ENCODE measurements around the gene C9orf50.

- TF ChIP-seq RCOR1 (IDR thresholded peaks at IDR 0.05; ENCODE audit: low read depth, low read length) = no peak
- no peak for TF ChIP-seq JUNB (IDR thresholded peaks at IDR 0.05)
- TF ChIP-seq CTCF (IDR thresholded peaks at IDR 0.05) = no peak
- no peak for TF ChIP-seq SREBF2 (IDR thresholded peaks at IDR 0.05)
- TF ChIP-seq MAZ (IDR thresholded peaks at IDR 0.05; ENCODE audit: borderline replicate concordance, low read depth, low read length) = no peak
- TF ChIP-seq PBX3 (IDR thresholded peaks at IDR 0.05) = no peak
- no peak for TF ChIP-seq NR3C1 (IDR thresholded peaks at IDR 0.05)
Measured at GRCh38 chr9:129606161-129607026, 14.5 kb downstream of the C9orf50 start.

Data from A549 (cell line).